Stimulated activated CD4-positive, alpha-beta T cell treated with anti-CD3 and anti-CD28 coated beads, Interleukin-15, amount 100 ng/mL, for 24 hours (primary cell): ENCODE data around the gene LCE3D.
"Not testable (repeated sequence)": the region's sequence is repeated elsewhere in the genome, so short reads cannot be mapped to it uniquely, and the experiment has no call there.

ENCODE experiments used
- DNase-seq: peaks from one replicate; pipeline ENCODE4 v3.0.0-alpha.2; 2020

Gene LCE3D, protein sequence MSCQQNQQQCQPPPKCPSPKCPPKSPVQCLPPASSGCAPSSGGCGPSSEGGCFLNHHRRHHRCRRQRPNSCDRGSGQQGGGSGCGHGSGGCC

GRCh38 chr1:152580433-152580832 lies at the start of gene LCE3D:
TSS of gene LCE3D (minus strand) at chr1:152580516. CDS start at chr1:152579936, 580 bp downstream.
- DNase-seq: no peak

DNA sequence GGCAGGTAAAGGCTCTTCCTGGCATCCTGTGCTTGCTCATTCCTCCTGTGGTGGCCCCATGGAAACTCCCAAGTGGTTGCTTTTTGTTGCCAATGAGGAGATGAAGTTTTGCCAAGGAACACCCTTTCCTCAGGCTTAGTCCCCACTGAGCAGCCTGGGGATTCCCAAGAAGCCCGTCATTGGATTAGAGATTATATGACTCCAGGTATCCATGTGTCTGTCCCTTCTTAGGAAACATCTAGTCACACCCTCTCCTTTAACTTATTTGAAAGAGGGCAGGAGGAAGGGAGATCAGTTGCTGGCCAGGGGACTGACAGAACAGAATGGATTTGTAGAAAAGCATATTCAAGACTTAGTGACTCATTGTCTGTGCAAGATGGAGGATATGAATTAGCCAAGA lies 46.4 kb upstream of the LCE3D start:
- no peak for DNase-seq

DNA sequence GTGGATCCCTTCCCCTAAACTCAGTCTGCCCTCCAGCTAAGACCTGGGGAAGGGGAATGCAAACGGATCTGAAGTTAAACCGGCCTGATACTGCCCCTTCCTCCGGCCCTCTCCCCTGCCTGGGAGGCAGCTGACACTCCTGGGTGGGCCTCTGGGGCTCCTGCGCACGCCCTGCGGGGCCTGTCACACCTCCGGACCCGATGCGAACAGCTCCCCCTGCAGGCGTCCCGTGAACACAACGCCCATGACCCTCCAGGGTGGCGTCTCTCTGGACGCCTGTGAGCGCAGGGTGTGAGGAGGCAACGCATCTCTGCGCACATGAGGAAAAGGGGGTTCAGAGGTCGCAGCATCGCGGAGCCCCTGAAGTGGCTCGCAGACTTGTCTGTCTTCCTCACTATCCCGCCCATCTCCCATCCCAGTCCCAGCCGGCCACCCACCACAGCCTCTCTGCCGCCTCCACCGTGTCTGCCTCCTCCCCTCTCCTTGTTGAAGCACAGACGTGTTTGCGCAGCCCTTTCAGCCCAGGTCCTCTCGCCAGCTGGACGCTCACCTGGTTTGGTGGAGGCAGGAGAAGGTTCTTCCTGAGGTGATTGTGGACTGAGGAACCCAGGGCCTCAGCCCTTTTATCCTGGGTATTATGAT lies 43.0 kb upstream of the LCE3D start:
- peak; percentile 42 for DNase-seq

DNA sequence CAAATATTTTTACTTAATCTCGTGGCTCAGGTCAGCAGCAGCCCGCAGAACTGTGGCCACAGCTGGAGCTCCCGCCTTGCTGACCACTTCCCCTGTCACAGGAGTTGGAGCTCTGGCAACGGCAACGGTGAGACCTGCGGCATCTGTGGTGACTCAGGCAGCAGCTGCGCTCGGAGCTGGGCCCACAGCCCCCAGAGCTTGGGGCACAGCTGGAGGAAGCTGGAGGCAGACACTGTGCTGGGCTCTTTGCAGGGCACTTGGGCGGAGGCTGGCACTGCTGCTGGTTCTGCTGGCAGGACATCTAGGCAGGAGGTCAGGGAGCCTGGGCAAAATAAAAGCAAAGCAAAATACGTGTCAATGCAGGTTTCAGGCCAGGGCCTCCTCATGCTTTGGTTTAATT lies 42.5 kb upstream of the LCE3D start, which contains the start of gene LCE3A:
TSS of gene LCE3A (minus strand) at position 301 of the 400 bp plus-strand sequence. CDS start at position 301, 0 bp downstream.
- peak; percentile 1 for DNase-seq

- no peak for DNase-seq
Observed at GRCh38 chr1:152621993-152622392, 41.7 kb upstream of the LCE3D start.

DNA sequence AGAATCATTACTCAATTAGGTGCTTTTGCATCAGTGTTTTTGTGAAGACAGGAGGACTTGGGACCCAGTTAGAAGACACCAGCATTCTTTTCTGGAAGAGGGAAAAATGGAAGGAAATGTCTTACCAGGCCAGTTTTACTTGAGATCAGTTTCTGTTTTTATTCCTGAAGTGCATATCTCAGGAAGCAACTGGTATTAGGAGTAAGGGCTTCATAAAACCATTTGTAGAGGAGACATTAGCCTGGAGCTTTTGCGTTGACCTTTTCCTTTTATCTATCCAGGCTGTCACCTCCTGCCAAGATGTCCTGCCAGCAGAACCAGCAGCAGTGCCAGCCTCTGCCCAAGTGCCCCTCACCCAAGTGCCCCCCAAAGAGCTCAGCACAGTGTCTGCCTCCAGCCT lies 33.2 kb upstream of the LCE3D start, which contains the start of gene LCE3B:
TSS of gene LCE3B (plus strand) at position 301 of the 400 bp plus-strand sequence. CDS start at position 301, 0 bp downstream.
- DNase-seq: no peak

DNA sequence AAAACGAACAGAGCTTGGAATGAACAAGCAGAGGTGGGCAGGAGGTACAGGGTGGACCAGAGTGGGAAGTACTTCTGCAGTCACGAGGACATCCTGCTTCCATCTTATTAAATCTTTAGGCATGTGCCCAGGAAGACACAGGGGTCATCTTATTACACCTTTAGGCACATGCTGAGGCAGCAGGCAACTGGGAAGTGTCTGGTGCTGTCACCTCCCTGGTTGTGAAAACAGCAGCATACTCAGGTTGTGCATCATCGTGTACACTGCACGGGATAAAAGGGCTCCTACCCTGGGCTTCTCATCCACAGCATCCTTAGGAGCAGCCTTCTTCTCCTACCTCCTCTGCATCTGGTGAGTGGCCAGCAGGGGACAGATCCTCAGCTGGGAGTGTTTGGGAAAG lies 19.6 kb upstream of the LCE3D start, which contains the start of gene LCE3C:
TSS of gene LCE3C (plus strand) at position 301 of the 400 bp plus-strand sequence. CDS start 498 bp downstream, outside the sequence.
- no peak for DNase-seq

GRCh38 chr1:152596986-152597385 lies 16.7 kb upstream of the LCE3D start:
- DNase-seq: no peak

- DNase-seq: no peak
Observed at GRCh38 chr1:152585586-152585985, 5.3 kb upstream of the LCE3D start.

- DNase-seq: no peak
Observed at GRCh38 chr1:152582647-152583046, 2.3 kb upstream of the LCE3D start.

- DNase-seq: not testable (repeated sequence)
Observed at GRCh38 chr1:152579526-152579925, 790 bp downstream of the LCE3D start.

DNA sequence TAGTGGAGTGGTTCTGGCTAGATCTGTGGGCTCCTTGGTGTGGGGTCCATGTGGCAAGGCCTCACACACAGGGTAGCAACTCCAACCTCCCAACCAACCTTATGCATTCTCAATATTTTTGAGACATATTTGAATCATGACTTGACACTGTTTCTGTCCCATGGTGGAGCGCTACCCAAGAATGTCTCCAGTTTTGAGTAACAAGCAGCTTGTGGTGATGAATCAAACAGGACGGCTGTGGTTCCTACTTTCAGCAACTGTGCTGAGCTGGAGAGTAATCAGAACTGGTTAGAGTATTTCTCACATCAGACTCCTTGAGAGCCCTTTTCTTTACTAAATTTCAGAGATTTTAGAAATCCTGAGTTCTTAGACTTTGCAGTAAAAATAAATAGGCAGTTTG lies 3.1 kb downstream of the LCE3D start:
- peak; percentile 5 for DNase-seq

GRCh38 chr1:152566681-152567080 lies 13.6 kb downstream of the LCE3D start, which contains the start of gene LCE3E:
TSS of gene LCE3E (minus strand) at chr1:152566780. CDS start at chr1:152566208, 572 bp downstream.
- DNase-seq: no peak

- no peak for DNase-seq
Observed at GRCh38 chr1:152565535-152566215, 14.6 kb downstream of the LCE3D start.

DNA sequence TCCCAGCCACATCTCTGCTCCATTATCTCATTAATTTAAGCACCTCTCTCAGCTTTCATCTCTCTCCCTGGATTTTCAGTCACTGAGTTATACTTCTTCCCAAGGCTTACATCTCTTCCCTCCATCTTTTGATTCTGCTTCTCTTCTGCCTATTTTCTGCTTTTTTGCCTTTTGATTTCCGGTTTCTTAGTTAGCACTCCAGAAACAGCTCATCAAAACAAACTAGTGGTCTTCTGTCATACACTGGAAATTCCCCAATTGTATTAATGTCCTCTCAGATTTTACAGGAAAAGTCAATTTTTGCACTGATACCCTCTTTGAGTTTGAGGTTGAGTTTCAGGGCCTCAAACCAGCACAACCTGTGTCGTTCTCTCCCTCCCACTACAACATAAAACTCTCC lies 15.2 kb downstream of the LCE3D start:
- no peak for DNase-seq

DNA sequence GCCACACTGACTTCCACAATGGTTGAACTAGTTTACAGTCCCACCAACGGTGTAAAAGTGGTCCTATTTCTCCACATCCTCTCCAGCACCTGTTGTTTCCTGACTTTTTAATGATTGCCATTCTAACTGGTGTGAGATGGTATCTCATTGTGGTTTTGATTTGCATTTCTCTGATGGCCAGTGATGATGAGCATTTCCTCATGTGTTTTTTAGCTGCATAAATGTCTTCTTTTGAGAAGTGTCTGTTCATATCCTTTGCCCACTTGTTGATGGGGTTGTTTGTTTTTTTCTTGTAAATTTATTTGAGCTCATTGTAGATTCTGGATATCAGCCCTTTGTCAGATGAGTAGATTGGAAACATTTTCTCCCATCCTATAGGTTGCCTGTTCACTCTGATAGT lies 32.0 kb downstream of the LCE3D start:
- not testable (repeated sequence) for DNase-seq

DNA sequence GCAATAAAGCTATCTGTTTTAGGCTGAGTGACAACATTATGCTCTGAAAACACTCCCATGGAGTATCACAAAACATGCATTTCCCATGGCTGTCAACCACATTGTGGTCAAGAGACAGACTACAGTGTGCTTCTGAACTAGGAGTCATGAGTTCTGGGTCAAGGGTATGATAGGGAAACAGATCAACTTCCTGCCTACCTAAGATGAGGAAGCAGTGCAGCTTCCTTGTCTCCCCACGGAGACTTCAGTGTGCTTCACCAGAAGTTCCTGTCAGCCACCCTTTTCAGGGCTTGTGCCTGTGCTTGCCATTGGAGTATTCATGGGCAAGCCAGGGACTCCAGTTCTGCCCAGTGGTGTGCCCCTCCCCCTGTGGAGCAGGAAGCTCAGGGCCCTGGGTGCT lies 33.6 kb downstream of the LCE3D start:
- DNase-seq: no peak

GRCh38 chr1:152543820-152544219 lies 36.5 kb downstream of the LCE3D start:
- DNase-seq: peak; percentile 12

- no peak for DNase-seq
Observed at GRCh38 chr1:152539901-152540300, 40.4 kb downstream of the LCE3D start.

- no peak for DNase-seq
Observed at GRCh38 chr1:152537496-152537895, 42.8 kb downstream of the LCE3D start.

- DNase-seq: no peak
Observed at GRCh38 chr1:152535774-152536173, 44.5 kb downstream of the LCE3D start.

GRCh38 chr1:152533327-152533938 lies 46.9 kb downstream of the LCE3D start:
- DNase-seq: peak; percentile 64
